T-helper 1 cell treated with Interleukin-12 subunit alpha and Interleukin-12 subunit beta and Interleukin-4 antibody, amounts not matched to agents 30 μg/mL and 1 μg/mL, for 36 hours (primary cell): Measurements from ENCODE around the gene LRRTM3.

Source experiments
- H3K27ac Mint-ChIP-seq: one replicate; pipeline ENCODE4 v1.8.0; 2021; ENCODE audit warnings: mild to moderate bottlenecking, mixed read lengths
- H3K27me3 Mint-ChIP-seq: one replicate; pipeline ENCODE4 v1.8.0; 2021; ENCODE audit warnings: low read depth, mixed read lengths
- H3K36me3 Mint-ChIP-seq: one replicate; pipeline ENCODE4 v1.8.0; 2021; ENCODE audit warnings: low read depth, mixed read lengths
- H3K4me1 Mint-ChIP-seq: one replicate; pipeline ENCODE4 v1.8.0; 2021; ENCODE audit warnings: low read depth, mixed read lengths
- H3K4me3 Mint-ChIP-seq: one replicate; pipeline ENCODE4 v1.8.0; 2021; ENCODE audit warnings: mild to moderate bottlenecking, moderate library complexity, mixed read lengths
- H3K9me3 Mint-ChIP-seq: one replicate; pipeline ENCODE4 v1.8.0; 2021; ENCODE audit warnings: mixed read lengths

LRRTM3 gene

DNA sequence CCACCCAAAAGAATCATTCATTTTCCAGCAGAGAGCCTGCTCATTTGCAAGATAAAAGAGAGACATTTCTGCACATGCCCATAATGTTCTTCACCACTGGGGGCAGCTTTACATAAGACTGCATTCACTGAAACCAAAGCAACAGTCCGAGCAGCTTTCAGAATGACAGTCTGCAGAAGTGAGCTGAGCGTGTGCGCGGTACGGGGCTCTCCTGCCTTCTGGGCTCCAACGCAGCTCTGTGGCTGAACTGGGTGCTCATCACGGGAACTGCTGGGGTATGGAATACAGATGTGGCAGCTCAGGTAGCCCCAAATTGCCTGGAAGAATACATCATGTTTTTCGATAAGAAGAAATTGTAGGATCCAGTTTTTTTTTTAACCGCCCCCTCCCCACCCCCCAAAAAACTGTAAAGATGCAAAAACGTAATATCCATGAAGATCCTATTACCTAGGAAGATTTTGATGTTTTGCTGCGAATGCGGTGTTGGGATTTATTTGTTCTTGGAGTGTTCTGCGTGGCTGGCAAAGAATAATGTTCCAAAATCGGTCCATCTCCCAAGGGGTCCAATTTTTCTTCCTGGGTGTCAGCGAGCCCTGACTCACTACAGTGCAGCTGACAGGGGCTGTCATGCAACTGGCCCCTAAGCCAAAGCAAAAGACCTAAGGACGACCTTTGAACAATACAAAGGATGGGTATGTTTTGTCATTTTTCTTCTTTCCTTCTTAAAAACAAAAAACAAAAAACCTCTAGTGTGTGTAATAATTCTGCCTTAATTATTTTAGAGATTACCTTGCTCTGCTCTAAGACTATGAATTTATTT is at the start of gene LRRTM3:
LRRTM3 (plus strand) TSS at position 141 of the 820 bp plus-strand sequence.
- H3K36me3 Mint-ChIP-seq: no peaks in the 10 kb centered on the region
- peaks cover 43% of the 10 kb centered on the region for H3K27me3 Mint-ChIP-seq
- H3K4me1 Mint-ChIP-seq: no peaks in the 10 kb centered on the region
- no peak within 1 kb of the TSS for H3K27ac Mint-ChIP-seq
- H3K9me3 Mint-ChIP-seq: no peaks in the 10 kb centered on the region
- no peak within 1 kb of the TSS for H3K4me3 Mint-ChIP-seq

DNA sequence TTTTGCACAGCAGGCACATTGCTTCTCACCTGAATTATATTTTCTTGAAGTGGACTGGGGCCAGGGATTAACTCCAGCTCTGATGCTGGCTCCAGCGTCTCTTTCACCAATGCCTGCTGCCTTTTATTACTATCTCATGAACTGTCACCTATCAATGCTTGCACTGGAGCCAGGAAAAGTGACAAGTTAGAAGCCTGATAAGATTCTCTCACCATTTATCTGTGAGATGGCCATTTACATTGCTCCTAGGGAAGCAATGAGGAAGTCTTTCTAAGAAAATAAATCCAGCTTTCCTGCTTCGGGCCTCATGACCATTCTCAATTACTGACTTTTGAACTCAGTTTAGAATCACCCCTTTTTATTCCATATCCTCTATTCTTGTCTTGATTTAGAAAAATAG is 48.5 kb upstream of the LRRTM3 start:
- Mint-ChIP-seq H3K4me3 (no peak overlapping the region), H3K36me3 (no peaks in the 10 kb centered on the region), H3K4me1 (no peaks in the 10 kb centered on the region), H3K27me3 (no peaks in the 10 kb centered on the region), H3K9me3 (no peaks in the 10 kb centered on the region), H3K27ac (no peak overlapping the region)

DNA sequence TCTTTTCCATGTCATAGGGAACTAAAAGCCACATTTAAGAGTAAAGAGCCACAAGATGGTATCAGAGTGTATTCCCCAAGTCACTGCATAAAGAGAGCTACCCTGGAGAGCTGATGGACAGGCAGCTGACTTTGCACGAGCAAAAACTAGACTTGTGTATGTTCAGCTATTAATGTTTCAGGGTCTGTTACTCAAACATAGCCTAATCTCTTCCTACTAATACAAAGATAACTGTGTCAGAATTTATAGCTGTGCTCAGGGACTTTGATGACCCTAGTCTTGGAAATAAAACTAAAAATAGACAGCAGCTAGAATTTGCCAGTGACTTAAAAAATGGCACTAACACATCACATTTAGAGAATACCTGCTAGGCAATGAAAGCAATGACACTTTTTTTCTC is 45.5 kb upstream of the LRRTM3 start:
- Mint-ChIP-seq H3K4me3 (no peak overlapping the region), H3K27ac (no peak overlapping the region), H3K36me3 (no peaks in the 10 kb centered on the region), H3K4me1 (no peaks in the 10 kb centered on the region), H3K9me3 (no peaks in the 10 kb centered on the region), H3K27me3 (no peaks in the 10 kb centered on the region)

- Mint-ChIP-seq H3K4me1 (no peaks in the 10 kb centered on the region), H3K36me3 (no peaks in the 10 kb centered on the region), H3K4me3 (no peak overlapping the region), H3K27ac (no peak overlapping the region), H3K27me3 (no peaks in the 10 kb centered on the region), H3K9me3 (no peaks in the 10 kb centered on the region)
Measured at GRCh38 chr10:66880826-66881225, 45.0 kb upstream of the LRRTM3 start.

- Mint-ChIP-seq H3K36me3 (no peaks in the 10 kb centered on the region), H3K4me3 (no peak overlapping the region), H3K27ac (no peak overlapping the region), H3K4me1 (no peaks in the 10 kb centered on the region), H3K27me3 (no peaks in the 10 kb centered on the region), H3K9me3 (no peaks in the 10 kb centered on the region)
Measured at GRCh38 chr10:66881814-66882213, 44.0 kb upstream of the LRRTM3 start.

DNA sequence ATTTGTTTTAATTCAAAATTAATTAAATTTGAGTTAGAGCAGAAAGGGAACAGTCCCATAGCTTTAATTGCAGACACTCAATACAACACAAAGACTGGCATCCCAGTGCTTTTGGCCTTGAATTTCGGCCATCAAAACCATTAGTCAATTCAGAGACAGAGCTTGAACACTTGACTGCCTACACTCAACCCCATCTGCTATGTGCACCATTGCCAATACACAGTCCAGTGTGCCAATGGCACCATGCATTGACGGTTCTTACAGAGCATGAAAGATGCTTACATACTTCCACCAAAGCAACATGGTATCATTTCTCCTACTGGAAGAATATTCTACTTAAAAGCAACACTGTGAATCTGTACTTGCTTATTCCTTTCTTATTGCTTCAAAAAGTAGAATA is 43.6 kb upstream of the LRRTM3 start:
- H3K27me3 Mint-ChIP-seq: no peaks in the 10 kb centered on the region
- no peaks in the 10 kb centered on the region for H3K4me1 Mint-ChIP-seq
- no peak overlapping the region for H3K4me3 Mint-ChIP-seq
- no peaks in the 10 kb centered on the region for H3K9me3 Mint-ChIP-seq
- H3K36me3 Mint-ChIP-seq: no peaks in the 10 kb centered on the region
- no peak overlapping the region for H3K27ac Mint-ChIP-seq

GRCh38 chr10:66886848-66887247 is 39.0 kb upstream of the LRRTM3 start:
- Mint-ChIP-seq H3K4me3 (no peak overlapping the region), H3K9me3 (no peaks in the 10 kb centered on the region), H3K27me3 (no peaks in the 10 kb centered on the region), H3K4me1 (no peaks in the 10 kb centered on the region), H3K27ac (no peak overlapping the region), H3K36me3 (no peaks in the 10 kb centered on the region)

GRCh38 chr10:66888237-66888636 is 37.6 kb upstream of the LRRTM3 start:
- H3K36me3 Mint-ChIP-seq: no peaks in the 10 kb centered on the region
- H3K4me1 Mint-ChIP-seq: no peaks in the 10 kb centered on the region
- H3K9me3 Mint-ChIP-seq: no peaks in the 10 kb centered on the region
- H3K27ac Mint-ChIP-seq: no peak overlapping the region
- H3K4me3 Mint-ChIP-seq: no peak overlapping the region
- no peaks in the 10 kb centered on the region for H3K27me3 Mint-ChIP-seq

DNA sequence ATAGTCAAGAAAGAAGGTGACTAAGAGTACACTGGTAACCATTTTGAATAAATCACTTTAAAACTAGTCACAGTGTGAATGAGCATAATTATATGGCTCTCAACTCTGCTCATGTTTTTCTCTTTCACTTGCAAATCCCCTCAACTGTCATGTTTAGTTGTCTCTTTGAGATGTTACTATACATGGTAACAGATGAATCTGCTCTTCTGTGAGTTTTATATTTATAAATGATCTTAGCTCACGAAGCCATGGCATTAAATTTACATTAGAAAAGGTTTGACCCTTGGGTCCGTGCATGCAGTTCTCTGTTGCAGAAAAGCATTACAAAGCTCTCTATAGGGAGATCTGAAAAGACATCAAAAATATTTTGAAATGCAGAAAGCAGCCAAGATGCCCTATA is 33.0 kb upstream of the LRRTM3 start:
- no peak overlapping the region for H3K27ac Mint-ChIP-seq
- H3K4me1 Mint-ChIP-seq: no peaks in the 10 kb centered on the region

GRCh38 chr10:66910671-66911070 is 15.2 kb upstream of the LRRTM3 start:
- Mint-ChIP-seq H3K4me3 (no peak overlapping the region), H3K36me3 (no peaks in the 10 kb centered on the region), H3K27ac (no peak overlapping the region), H3K9me3 (no peaks in the 10 kb centered on the region), H3K4me1 (no peaks in the 10 kb centered on the region), H3K27me3 (no peaks in the 10 kb centered on the region)

More for the DNA sequence above, 33.0 kb upstream of the LRRTM3 start:
- Mint-ChIP-seq H3K36me3 (no peaks in the 10 kb centered on the region), H3K4me3 (no peak overlapping the region), H3K27me3 (no peaks in the 10 kb centered on the region), H3K9me3 (no peaks in the 10 kb centered on the region)

GRCh38 chr10:66916030-66916429 is 9.8 kb upstream of the LRRTM3 start:
- Mint-ChIP-seq H3K36me3 (no peaks in the 10 kb centered on the region), H3K27ac (no peak overlapping the region), H3K4me1 (no peaks in the 10 kb centered on the region), H3K9me3 (no peaks in the 10 kb centered on the region), H3K27me3 (no peaks in the 10 kb centered on the region), H3K4me3 (no peak overlapping the region)

DNA sequence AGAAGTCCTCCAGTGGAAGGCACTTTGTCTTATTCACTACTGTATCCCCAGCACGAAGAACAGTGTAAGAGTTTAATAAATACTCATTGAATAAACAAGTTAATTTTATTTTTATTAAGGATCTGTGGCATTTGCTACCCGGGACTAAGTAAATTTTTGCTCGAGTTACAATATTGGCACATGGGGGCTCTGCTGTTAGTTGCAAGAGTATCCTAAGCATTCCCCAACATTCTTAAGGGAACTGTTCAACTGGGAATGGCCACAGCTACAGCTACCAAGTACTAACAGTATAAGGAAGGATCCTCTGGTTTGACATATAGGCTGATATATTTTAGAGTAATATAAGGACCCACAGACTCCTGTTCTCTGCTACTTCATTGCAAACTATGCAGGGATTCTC is 8.7 kb upstream of the LRRTM3 start:
- no peaks in the 10 kb centered on the region for H3K27me3 Mint-ChIP-seq
- H3K4me3 Mint-ChIP-seq: no peak overlapping the region
- no peak overlapping the region for H3K27ac Mint-ChIP-seq
- no peaks in the 10 kb centered on the region for H3K36me3 Mint-ChIP-seq
- no peaks in the 10 kb centered on the region for H3K9me3 Mint-ChIP-seq
- H3K4me1 Mint-ChIP-seq: no peaks in the 10 kb centered on the region

GRCh38 chr10:66919248-66919647 is 6.6 kb upstream of the LRRTM3 start:
- H3K36me3 Mint-ChIP-seq: no peaks in the 10 kb centered on the region
- no peak overlapping the region for H3K4me3 Mint-ChIP-seq
- H3K27me3 Mint-ChIP-seq: no peaks in the 10 kb centered on the region
- no peaks in the 10 kb centered on the region for H3K9me3 Mint-ChIP-seq
- H3K4me1 Mint-ChIP-seq: no peaks in the 10 kb centered on the region
- H3K27ac Mint-ChIP-seq: no peak overlapping the region

DNA sequence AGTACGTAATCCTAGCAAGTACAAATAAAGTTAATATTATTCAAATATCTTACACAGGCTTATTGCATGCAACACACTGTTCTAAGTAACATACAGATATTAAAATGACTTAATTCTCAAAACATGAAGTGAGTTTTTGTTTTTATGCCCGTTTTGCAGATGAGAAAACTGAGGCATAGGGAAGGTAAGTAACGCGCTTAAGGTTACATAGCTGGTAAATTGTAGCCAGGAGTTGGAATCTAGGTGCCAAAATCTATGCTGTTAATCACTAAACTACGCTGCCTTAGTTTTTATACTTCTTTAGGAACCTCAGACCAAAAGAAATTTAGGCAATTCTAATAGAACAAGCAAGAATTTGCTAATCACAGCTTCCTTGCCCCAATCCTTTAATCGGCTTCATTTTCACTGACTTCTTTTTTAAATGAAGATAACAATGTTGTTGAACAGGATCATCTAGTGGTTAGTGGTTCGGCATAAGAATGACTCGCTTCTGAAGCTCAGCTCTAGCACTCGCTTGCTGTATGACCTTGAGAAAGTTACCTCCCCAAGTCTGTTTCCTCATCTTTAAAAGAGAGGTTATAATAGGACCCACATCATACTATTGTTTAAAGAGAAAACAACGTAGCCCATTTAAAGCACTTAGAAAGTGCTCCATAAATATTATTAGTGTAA is 1.0 kb upstream of the LRRTM3 start:
- Mint-ChIP-seq H3K4me3 (no peak overlapping the region), H3K4me1 (no peaks in the 10 kb centered on the region), H3K27ac (no peak overlapping the region), H3K9me3 (no peaks in the 10 kb centered on the region), H3K27me3 (peaks cover 43% of the 10 kb centered on the region), H3K36me3 (no peaks in the 10 kb centered on the region)

- Mint-ChIP-seq H3K9me3 (no peaks in the 10 kb centered on the region), H3K4me1 (no peaks in the 10 kb centered on the region), H3K4me3 (no peak overlapping the region), H3K27ac (no peak overlapping the region), H3K36me3 (no peaks in the 10 kb centered on the region), H3K27me3 (peaks cover 43% of the 10 kb centered on the region)
Measured at GRCh38 chr10:66925373-66925772, 463 bp upstream of the LRRTM3 start.
